ENCODE results near the gene MRPL47. TPM values are rescaled to one million over a fixed set of nuclear protein-coding genes. Genes with fewer than 3 reads are reported as not detected.

MRPL47 gene
- total and polyA plus RNA-seq, 2 of the 13 experiments (the other 11 are each of a cell fraction or from before 2014, with no cell fraction given): 36.1 to 83.8 TPM

DNA sequence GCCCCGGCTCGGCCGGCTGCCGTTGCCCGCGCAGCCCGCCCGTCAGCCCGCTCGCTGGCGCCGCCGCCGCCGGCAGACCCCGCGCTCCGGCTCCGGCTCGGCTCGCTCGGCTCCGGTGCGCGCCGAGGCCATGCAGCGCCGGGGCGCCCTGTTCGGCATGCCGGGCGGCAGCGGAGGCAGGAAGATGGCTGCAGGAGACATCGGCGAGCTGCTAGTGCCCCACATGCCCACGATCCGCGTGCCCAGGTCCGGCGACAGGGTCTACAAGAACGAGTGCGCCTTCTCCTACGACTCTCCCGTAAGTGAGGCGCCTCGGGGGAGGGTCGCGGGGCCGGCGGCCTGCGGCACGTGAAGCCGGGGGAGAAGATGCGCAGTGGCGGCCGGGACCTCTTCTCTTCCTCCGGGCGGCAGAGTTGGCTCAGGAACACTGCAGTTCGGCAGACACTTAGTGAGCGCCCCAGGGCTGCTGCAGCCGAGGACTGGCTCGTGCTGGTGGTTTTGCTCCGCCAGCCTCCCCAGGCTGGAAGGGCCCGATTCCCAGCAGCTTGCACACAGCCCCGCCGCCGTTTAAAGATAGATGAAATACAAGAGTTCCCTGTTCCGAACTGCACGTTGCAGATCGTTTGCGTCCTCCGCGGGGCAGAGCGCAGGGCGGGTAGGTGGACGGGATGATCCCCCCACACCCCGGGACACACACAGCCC lies 48.8 kb upstream of the MRPL47 start (continued):
- TF ChIP-seq, protein P1, sequence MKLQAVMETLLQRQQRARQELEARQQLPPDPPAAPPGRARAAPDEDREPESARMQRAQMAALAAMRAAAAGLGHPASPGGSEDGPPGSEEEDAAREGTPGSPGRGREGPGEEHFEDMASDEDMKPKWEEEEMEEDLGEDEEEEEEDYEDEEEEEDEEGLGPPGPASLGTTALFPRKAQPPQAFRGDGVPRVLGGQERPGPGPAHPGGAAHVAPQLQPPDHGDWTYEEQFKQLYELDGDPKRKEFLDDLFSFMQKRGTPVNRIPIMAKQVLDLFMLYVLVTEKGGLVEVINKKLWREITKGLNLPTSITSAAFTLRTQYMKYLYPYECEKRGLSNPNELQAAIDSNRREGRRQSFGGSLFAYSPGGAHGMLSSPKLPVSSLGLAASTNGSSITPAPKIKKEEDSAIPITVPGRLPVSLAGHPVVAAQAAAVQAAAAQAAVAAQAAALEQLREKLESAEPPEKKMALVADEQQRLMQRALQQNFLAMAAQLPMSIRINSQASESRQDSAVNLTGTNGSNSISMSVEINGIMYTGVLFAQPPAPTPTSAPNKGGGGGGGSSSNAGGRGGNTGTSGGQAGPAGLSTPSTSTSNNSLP (IDR thresholded peaks at IDR 0.05; ENCODE audit: low read depth, low read length): no peak
- TF ChIP-seq ZNF367 (CRISPR knock-in tag; IDR thresholded peaks at IDR 0.05; ENCODE audit: borderline replicate concordance) (no peak; the same call in 1 of the 2 replicates), RELA (CRISPR knock-in tag; IDR thresholded peaks at IDR 0.05) (no peak), ARNT (IDR thresholded peaks at IDR 0.05) (no peak), WIZ (CRISPR knock-in tag; IDR thresholded peaks at IDR 0.05) (peak; percentile 29; the same call in 1 of the 2 replicates), MXI1 (IDR thresholded peaks at IDR 0.05; ENCODE audit: borderline replicate concordance, low read depth, low read length) (0 out of 3 replicates have a peak, but pooled peaks have one; percentile 21), ATAD3A (CRISPR knock-in tag; IDR thresholded peaks at IDR 0.05) (0 out of 2 replicates have a peak, but pooled peaks have one; percentile 46), ZNF329 (CRISPR knock-in tag; IDR thresholded peaks at IDR 0.05; ENCODE audit: low read depth) (no peak), PHF21A (CRISPR knock-in tag; IDR thresholded peaks at IDR 0.05) (no peak), ZNF33A (CRISPR knock-in tag; IDR thresholded peaks at IDR 0.05; ENCODE audit: borderline replicate concordance) (no peak), YY1 (IDR thresholded peaks at IDR 0.05; ENCODE audit: insufficient read depth, insufficient replicate concordance, low read depth, low read length) (peak; percentile 29), ZMYM3 (CRISPR knock-in tag; IDR thresholded peaks at IDR 0.05) (no peak)
- TF ChIP-seq, protein P2, sequence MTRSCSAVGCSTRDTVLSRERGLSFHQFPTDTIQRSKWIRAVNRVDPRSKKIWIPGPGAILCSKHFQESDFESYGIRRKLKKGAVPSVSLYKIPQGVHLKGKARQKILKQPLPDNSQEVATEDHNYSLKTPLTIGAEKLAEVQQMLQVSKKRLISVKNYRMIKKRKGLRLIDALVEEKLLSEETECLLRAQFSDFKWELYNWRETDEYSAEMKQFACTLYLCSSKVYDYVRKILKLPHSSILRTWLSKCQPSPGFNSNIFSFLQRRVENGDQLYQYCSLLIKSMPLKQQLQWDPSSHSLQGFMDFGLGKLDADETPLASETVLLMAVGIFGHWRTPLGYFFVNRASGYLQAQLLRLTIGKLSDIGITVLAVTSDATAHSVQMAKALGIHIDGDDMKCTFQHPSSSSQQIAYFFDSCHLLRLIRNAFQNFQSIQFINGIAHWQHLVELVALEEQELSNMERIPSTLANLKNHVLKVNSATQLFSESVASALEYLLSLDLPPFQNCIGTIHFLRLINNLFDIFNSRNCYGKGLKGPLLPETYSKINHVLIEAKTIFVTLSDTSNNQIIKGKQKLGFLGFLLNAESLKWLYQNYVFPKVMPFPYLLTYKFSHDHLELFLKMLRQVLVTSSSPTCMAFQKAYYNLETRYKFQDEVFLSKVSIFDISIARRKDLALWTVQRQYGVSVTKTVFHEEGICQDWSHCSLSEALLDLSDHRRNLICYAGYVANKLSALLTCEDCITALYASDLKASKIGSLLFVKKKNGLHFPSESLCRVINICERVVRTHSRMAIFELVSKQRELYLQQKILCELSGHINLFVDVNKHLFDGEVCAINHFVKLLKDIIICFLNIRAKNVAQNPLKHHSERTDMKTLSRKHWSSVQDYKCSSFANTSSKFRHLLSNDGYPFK (CRISPR knock-in tag; IDR thresholded peaks at IDR 0.05; ENCODE audit: borderline replicate concordance): peak; percentile 34; the same call in 1 of the 2 replicates
- TF ChIP-seq, protein P3, sequence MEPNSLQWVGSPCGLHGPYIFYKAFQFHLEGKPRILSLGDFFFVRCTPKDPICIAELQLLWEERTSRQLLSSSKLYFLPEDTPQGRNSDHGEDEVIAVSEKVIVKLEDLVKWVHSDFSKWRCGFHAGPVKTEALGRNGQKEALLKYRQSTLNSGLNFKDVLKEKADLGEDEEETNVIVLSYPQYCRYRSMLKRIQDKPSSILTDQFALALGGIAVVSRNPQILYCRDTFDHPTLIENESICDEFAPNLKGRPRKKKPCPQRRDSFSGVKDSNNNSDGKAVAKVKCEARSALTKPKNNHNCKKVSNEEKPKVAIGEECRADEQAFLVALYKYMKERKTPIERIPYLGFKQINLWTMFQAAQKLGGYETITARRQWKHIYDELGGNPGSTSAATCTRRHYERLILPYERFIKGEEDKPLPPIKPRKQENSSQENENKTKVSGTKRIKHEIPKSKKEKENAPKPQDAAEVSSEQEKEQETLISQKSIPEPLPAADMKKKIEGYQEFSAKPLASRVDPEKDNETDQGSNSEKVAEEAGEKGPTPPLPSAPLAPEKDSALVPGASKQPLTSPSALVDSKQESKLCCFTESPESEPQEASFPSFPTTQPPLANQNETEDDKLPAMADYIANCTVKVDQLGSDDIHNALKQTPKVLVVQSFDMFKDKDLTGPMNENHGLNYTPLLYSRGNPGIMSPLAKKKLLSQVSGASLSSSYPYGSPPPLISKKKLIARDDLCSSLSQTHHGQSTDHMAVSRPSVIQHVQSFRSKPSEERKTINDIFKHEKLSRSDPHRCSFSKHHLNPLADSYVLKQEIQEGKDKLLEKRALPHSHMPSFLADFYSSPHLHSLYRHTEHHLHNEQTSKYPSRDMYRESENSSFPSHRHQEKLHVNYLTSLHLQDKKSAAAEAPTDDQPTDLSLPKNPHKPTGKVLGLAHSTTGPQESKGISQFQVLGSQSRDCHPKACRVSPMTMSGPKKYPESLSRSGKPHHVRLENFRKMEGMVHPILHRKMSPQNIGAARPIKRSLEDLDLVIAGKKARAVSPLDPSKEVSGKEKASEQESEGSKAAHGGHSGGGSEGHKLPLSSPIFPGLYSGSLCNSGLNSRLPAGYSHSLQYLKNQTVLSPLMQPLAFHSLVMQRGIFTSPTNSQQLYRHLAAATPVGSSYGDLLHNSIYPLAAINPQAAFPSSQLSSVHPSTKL (CRISPR knock-in tag; IDR thresholded peaks at IDR 0.05): 0 out of 2 replicates have a peak, but pooled peaks have one; percentile 34
- TF ChIP-seq, protein P4, sequence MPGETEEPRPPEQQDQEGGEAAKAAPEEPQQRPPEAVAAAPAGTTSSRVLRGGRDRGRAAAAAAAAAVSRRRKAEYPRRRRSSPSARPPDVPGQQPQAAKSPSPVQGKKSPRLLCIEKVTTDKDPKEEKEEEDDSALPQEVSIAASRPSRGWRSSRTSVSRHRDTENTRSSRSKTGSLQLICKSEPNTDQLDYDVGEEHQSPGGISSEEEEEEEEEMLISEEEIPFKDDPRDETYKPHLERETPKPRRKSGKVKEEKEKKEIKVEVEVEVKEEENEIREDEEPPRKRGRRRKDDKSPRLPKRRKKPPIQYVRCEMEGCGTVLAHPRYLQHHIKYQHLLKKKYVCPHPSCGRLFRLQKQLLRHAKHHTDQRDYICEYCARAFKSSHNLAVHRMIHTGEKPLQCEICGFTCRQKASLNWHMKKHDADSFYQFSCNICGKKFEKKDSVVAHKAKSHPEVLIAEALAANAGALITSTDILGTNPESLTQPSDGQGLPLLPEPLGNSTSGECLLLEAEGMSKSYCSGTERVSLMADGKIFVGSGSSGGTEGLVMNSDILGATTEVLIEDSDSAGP (CRISPR knock-in tag; IDR thresholded peaks at IDR 0.05; ENCODE audit: borderline replicate concordance): peak; percentile 59
- TF ChIP-seq, protein P5, sequence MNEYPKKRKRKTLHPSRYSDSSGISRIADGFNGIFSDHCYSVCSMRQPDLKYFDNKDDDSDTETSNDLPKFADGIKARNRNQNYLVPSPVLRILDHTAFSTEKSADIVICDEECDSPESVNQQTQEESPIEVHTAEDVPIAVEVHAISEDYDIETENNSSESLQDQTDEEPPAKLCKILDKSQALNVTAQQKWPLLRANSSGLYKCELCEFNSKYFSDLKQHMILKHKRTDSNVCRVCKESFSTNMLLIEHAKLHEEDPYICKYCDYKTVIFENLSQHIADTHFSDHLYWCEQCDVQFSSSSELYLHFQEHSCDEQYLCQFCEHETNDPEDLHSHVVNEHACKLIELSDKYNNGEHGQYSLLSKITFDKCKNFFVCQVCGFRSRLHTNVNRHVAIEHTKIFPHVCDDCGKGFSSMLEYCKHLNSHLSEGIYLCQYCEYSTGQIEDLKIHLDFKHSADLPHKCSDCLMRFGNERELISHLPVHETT (CRISPR knock-in tag; conservative IDR thresholded peaks at IDR 0.05): no peak; the same call in 1 of the 2 replicates
